22Rv1 (cell line): ENCODE results near the gene ELOVL5.

Experiments used
- H3K27ac ChIP-seq: fragments of 450-650 bp; 2 replicates; pipeline ENCODE4 v1.5.1; 2017
- CTCF ChIP-seq: fragments of 450-650 bp; IDR thresholded peaks from 2 replicates; pipeline ENCODE4 v1.5.1; 2017; ENCODE audit warnings: mild to moderate bottlenecking
- ZFX ChIP-seq: fragments of 450-650 bp; IDR thresholded peaks from 2 replicates; pipeline ENCODE4 v1.6.1; 2017; ENCODE audit warnings: antibody characterized with exemption, borderline replicate concordance

The ELOVL5 gene

GRCh38 chr6:53359095-53359842, 10.5 kb upstream of the ELOVL5 start:
- TF ChIP-seq CTCF, result no peak
- TF ChIP-seq ZFX, result no peak
- peak overlapping the region; percentile 68 for H3K27ac ChIP-seq

DNA sequence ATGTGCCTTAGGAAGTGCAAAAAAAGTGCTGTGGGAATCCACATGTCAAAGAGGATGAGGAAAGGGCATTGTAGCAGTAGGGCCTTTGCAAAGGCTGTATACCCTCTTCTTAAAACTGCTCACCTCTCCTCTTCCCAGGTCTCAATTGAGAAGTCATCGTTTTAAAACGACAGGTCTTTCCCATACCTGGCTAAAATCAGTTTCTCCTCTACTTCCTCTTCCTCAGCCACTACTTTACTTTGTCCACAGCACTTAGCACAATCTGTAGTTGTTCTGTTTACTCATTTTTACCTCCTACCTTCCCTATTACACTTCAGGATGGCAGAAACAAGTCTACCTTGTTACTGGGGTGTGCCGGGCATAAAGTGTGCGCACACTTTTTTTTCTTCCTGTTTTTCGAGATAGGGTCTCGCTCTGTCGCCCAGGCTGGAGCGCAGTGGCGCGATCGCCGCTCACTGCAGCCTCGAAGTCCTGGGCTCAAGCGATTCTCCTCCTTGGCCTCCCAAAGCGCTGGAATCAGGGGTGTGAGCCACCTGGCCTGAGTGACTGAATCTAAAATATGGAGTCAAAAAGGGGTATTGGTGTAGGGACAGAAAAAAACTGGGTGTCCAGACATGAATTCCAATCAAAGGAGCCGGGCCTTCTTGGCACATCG, 9.8 kb upstream of the ELOVL5 start:
- no peak for TF ChIP-seq ZFX
- TF ChIP-seq CTCF, result no peak
- H3K27ac ChIP-seq, result peak overlapping the region; percentile 68

DNA sequence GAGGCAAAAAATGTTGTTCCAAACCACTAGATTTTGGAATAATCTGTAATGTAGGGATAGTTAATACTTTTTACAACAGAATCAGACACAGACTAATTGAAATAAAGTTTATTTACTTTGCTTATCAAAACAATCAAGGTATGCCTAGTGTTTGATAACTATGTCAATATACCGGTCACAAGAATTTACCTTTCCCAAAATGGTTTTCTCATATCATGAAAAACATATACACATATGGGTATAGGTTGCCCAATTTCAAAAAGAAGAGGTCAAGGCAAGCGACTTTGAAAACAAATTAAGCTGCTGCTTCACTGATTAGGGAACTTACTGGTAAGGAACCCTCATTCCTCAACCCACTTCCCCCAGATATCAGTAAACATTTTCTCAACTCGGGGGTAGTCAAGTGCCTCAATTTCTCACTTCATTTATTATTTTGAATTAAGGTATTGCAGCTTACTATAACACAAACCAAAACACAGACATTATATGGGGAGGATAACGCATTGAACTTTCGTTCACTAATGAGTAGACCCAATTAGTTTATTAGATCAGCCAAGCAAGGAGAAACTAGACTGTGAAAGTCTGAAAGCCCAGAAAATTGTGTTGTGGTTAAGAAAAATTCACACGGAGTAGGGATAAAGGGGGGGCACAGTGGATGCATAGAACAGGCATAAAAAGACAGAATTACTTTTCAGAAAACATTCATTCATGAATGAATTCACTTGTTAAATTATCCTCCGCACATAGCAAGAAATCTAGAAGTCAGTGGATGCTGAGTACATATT, 9.0 kb upstream of the ELOVL5 start:
- TF ChIP-seq ZFX, result no peak
- TF ChIP-seq CTCF, result no peak

DNA sequence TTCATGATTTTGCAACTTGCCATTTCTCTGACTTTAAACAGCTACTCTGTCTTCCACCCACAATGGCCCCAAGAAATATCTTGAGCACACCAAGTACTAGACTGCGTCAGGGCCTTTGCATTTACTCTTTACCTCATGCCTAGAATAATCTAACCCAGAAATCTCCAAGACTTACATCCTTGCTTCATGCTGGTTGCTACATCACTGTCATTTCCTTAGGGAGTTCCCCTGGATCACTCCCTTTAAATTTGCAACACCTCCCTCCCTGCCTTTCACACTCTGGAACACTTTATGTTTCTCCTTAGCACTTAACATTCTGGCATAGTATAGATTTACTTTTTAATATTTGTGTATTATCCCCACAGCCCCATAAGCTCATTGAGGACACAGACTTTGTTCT, 4.9 kb upstream of the ELOVL5 start:
- TF ChIP-seq CTCF (no peak), ZFX (no peak)

More for the DNA sequence above, 9.0 kb upstream of the ELOVL5 start:
- H3K27ac ChIP-seq, result peak overlapping the region; percentile 68

DNA sequence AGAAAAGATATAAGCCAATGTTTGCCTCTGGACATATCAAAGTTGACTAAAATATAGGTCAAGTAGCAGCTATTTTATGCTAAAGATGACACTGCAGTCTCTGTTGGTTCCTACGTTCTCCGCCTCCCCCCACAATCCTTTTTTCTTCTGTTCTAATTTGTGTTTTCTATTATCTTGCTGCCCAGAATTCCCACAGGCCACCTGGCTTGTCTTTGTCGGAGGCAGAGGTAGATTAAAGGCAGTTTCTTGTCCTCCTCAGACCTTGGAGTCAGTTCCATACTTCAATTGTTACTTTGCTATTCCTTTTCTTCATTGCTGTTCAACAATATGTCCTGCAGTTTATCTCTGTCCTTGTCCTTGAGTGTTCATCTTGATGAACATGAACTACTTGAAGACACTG, 3.6 kb upstream of the ELOVL5 start:
- H3K27ac ChIP-seq, result no peak overlapping the region
- TF ChIP-seq CTCF, result no peak
- TF ChIP-seq ZFX, result no peak

More for the DNA sequence above, 4.9 kb upstream of the ELOVL5 start:
- H3K27ac ChIP-seq, result no peak overlapping the region

GRCh38 chr6:53349209-53349693, 501 bp upstream of the ELOVL5 start:
- no peak for TF ChIP-seq CTCF
- H3K27ac ChIP-seq, result peak overlapping the region; percentile 81
